Measurements from ENCODE around the gene CLDN6.

Gene CLDN6

GRCh38 chr16:3027983-3028715 lies 10.2 kb upstream of the CLDN6 start:
- DNase-seq (ENCODE audit: low read depth): peak; percentile 77

- DNase-seq (ENCODE audit: low read depth): no peak
Observed at GRCh38 chr16:3027489-3027795, 9.5 kb upstream of the CLDN6 start.

- no peak for DNase-seq (ENCODE audit: low read depth)
Observed at GRCh38 chr16:3026609-3027488, 8.9 kb upstream of the CLDN6 start.

GRCh38 chr16:3026003-3026378 lies 8.0 kb upstream of the CLDN6 start:
- DNase-seq (ENCODE audit: low read depth): no peak

- DNase-seq (ENCODE audit: low read depth): no peak
Observed at GRCh38 chr16:3025032-3026002, 7.3 kb upstream of the CLDN6 start.

- peak; percentile 88 for DNase-seq (ENCODE audit: low read depth)
Observed at GRCh38 chr16:3023669-3024478, 5.9 kb upstream of the CLDN6 start, which contains the start of the genes HCFC1R1 and THOC6. HCFC1R1 (minus strand) TSS chr16:3023942; CDS start chr16:3023941, 1 bp downstream. THOC6 (plus strand) TSS chr16:3024035; CDS start chr16:3024327, 292 bp downstream.

- DNase-seq (ENCODE audit: low read depth): no peak
Observed at GRCh38 chr16:3023415-3023668, 5.4 kb upstream of the CLDN6 start.

- DNase-seq (ENCODE audit: low read depth): no peak
Observed at GRCh38 chr16:3022684-3023414, 4.9 kb upstream of the CLDN6 start.

- peak; percentile 84 for DNase-seq (ENCODE audit: low read depth)
Observed at GRCh38 chr16:3022208-3022683, 4.3 kb upstream of the CLDN6 start.

GRCh38 chr16:3021449-3022207 lies 3.6 kb upstream of the CLDN6 start:
- peak; percentile 76 for DNase-seq (ENCODE audit: low read depth)

GRCh38 chr16:3020604-3021448 lies 2.8 kb upstream of the CLDN6 start:
- peak; percentile 67 for DNase-seq (ENCODE audit: low read depth)

GRCh38 chr16:3020247-3020603 lies 2.2 kb upstream of the CLDN6 start, which contains the start of gene TNFRSF12A:
TNFRSF12A (plus strand) TSS chr16:3020368; CDS start chr16:3020398, 30 bp downstream.
- DNase-seq (ENCODE audit: low read depth): peak; percentile 61

GRCh38 chr16:3019594-3020246 lies 1.7 kb upstream of the CLDN6 start:
- no peak for DNase-seq (ENCODE audit: low read depth)

- no peak for DNase-seq (ENCODE audit: low read depth)
Observed at GRCh38 chr16:3017344-3017743, 639 bp downstream of the CLDN6 start.

- DNase-seq (ENCODE audit: low read depth): no peak
Observed at GRCh38 chr16:3015865-3016521, 2.0 kb downstream of the CLDN6 start.

- DNase-seq (ENCODE audit: low read depth): no peak
Observed at GRCh38 chr16:3014971-3015370, 3.0 kb downstream of the CLDN6 start.

GRCh38 chr16:3013998-3014690 lies 3.8 kb downstream of the CLDN6 start:
- no peak for DNase-seq (ENCODE audit: low read depth)

Measured in stimulated activated CD8-positive, alpha-beta memory T cell treated with anti-CD3 and anti-CD28 coated beads, Interleukin-12 subunit alpha, Interleukin-12 subunit beta, amount 100 ng/mL, for 4 hours (primary cell).